ENCODE data around the gene INPP5A. TPM values are rescaled to one million over a fixed set of nuclear protein-coding genes. Genes with fewer than 3 reads are reported as not detected.

The INPP5A gene
- total and polyA plus RNA-seq, 10 of the 15 experiments (the other 5 are each of a cell fraction or from before 2014, with no cell fraction given): 0.52 to 15.0 (median 6.3) TPM

DNA sequence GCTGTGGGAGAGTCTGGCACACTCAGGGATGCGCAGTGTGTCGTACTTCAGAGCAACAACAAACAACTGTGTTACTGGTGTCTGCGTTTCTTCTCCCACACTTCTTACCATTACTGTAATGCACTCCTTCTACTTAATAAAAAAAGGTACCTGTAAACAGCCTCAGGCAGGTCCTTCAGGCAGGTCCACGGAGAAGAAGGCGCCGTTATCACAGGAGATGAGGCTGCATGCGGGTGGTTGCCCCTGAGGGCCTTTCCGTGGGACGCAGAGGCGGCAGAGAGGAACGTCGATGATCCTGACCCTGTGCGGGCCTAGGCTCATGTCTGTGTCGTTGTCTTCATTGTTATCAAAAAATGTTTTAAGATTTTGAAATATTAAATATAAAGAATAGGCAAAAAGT lies 219.0 kb downstream of the INPP5A start:
- DNase-seq (ENCODE audit: low read depth, low spot score): no peak
- TF ChIP-seq, protein P1, sequence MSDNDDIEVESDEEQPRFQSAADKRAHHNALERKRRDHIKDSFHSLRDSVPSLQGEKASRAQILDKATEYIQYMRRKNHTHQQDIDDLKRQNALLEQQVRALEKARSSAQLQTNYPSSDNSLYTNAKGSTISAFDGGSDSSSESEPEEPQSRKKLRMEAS (IDR thresholded peaks at IDR 0.05; ENCODE audit: low read depth, low read length): no peak
- TF ChIP-seq CEBPB (IDR thresholded peaks at IDR 0.05; ENCODE audit: borderline replicate concordance in 1 of 2, low read depth in 2 of 2, low read length in 2 of 2) (no peak), RBBP5 (conservative IDR thresholded peaks at IDR 0.05) (no peak), DPF2 (IDR thresholded peaks at IDR 0.05) (no peak), TCF12 (IDR thresholded peaks at IDR 0.05; ENCODE audit: low read depth, low read length) (no peak), RCOR1 (conservative IDR thresholded peaks at IDR 0.05; ENCODE audit: low read depth, low read length) (no peak), ZNF24 (IDR thresholded peaks at IDR 0.05) (no peak), YY1 (IDR thresholded peaks at IDR 0.05; ENCODE audit: low read depth, low read length) (no peak), TCF7 (IDR thresholded peaks at IDR 0.05; ENCODE audit: borderline replicate concordance) (no peak), RUNX3 (IDR thresholded peaks at IDR 0.05; ENCODE audit: low read length) (no peak), SP1 (IDR thresholded peaks at IDR 0.05; ENCODE audit: low read depth, low read length) (no peak), SMC3 (IDR thresholded peaks at IDR 0.05; ENCODE audit: borderline replicate concordance, low read length) (no peak)
- TF ChIP-seq, protein P2, sequence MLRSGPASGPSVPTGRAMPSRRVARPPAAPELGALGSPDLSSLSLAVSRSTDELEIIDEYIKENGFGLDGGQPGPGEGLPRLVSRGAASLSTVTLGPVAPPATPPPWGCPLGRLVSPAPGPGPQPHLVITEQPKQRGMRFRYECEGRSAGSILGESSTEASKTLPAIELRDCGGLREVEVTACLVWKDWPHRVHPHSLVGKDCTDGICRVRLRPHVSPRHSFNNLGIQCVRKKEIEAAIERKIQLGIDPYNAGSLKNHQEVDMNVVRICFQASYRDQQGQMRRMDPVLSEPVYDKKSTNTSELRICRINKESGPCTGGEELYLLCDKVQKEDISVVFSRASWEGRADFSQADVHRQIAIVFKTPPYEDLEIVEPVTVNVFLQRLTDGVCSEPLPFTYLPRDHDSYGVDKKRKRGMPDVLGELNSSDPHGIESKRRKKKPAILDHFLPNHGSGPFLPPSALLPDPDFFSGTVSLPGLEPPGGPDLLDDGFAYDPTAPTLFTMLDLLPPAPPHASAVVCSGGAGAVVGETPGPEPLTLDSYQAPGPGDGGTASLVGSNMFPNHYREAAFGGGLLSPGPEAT (IDR thresholded peaks at IDR 0.05; ENCODE audit: low read depth): no peak
- TF ChIP-seq, protein P3, sequence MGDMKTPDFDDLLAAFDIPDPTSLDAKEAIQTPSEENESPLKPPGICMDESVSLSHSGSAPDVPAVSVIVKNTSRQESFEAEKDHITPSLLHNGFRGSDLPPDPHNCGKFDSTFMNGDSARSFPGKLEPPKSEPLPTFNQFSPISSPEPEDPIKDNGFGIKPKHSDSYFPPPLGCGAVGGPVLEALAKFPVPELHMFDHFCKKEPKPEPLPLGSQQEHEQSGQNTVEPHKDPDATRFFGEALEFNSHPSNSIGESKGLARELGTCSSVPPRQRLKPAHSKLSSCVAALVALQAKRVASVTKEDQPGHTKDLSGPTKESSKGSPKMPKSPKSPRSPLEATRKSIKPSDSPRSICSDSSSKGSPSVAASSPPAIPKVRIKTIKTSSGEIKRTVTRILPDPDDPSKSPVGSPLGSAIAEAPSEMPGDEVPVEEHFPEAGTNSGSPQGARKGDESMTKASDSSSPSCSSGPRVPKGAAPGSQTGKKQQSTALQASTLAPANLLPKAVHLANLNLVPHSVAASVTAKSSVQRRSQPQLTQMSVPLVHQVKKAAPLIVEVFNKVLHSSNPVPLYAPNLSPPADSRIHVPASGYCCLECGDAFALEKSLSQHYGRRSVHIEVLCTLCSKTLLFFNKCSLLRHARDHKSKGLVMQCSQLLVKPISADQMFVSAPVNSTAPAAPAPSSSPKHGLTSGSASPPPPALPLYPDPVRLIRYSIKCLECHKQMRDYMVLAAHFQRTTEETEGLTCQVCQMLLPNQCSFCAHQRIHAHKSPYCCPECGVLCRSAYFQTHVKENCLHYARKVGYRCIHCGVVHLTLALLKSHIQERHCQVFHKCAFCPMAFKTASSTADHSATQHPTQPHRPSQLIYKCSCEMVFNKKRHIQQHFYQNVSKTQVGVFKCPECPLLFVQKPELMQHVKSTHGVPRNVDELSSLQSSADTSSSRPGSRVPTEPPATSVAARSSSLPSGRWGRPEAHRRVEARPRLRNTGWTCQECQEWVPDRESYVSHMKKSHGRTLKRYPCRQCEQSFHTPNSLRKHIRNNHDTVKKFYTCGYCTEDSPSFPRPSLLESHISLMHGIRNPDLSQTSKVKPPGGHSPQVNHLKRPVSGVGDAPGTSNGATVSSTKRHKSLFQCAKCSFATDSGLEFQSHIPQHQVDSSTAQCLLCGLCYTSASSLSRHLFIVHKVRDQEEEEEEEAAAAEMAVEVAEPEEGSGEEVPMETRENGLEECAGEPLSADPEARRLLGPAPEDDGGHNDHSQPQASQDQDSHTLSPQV (IDR thresholded peaks at IDR 0.05): no peak
- TF ChIP-seq, protein P4, sequence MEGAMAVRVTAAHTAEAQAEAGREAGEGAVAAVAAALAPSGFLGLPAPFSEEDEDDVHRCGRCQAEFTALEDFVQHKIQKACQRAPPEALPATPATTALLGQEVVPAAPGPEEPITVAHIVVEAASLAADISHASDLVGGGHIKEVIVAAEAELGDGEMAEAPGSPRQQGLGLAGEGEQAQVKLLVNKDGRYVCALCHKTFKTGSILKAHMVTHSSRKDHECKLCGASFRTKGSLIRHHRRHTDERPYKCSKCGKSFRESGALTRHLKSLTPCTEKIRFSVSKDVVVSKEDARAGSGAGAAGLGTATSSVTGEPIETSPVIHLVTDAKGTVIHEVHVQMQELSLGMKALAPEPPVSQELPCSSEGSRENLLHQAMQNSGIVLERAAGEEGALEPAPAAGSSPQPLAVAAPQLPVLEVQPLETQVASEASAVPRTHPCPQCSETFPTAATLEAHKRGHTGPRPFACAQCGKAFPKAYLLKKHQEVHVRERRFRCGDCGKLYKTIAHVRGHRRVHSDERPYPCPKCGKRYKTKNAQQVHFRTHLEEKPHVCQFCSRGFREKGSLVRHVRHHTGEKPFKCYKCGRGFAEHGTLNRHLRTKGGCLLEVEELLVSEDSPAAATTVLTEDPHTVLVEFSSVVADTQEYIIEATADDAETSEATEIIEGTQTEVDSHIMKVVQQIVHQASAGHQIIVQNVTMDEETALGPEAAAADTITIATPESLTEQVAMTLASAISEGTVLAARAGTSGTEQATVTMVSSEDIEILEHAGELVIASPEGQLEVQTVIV (IDR thresholded peaks at IDR 0.05; ENCODE audit: borderline replicate concordance, partially characterized antibody): no peak
- TF ChIP-seq, protein P5, sequence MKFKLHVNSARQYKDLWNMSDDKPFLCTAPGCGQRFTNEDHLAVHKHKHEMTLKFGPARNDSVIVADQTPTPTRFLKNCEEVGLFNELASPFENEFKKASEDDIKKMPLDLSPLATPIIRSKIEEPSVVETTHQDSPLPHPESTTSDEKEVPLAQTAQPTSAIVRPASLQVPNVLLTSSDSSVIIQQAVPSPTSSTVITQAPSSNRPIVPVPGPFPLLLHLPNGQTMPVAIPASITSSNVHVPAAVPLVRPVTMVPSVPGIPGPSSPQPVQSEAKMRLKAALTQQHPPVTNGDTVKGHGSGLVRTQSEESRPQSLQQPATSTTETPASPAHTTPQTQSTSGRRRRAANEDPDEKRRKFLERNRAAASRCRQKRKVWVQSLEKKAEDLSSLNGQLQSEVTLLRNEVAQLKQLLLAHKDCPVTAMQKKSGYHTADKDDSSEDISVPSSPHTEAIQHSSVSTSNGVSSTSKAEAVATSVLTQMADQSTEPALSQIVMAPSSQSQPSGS (IDR thresholded peaks at IDR 0.05; ENCODE audit: low read length): no peak

More for the DNA sequence above, 219.0 kb downstream of the INPP5A start:
- no peaks in the 10 kb centered on the region for H3K4me1 ChIP-seq (ENCODE audit: control insufficient read depth, insufficient read depth, low read length)
- H4K20me1 ChIP-seq (ENCODE audit: control insufficient read depth, insufficient read depth): no peaks in the 10 kb centered on the region
- no TSS peak for BruUV-seq (replicated peaks)
- ChIA-PET RAD21 (ENCODE audit: unreplicated experiment) (no interaction called here), CTCF (no interaction called here), SMC1A (ENCODE audit: uncharacterized antibody, unreplicated experiment) (no interaction called here), POLR2A (no interaction called here)
- intact Hi-C loops (cut with micrococcal nuclease; ENCODE audit: unreplicated experiment): no loop called here
- no peak overlapping the region for H3K27ac ChIP-seq (ENCODE audit: control insufficient read depth, insufficient read depth)
- no peak overlapping the region for H3K9ac ChIP-seq (ENCODE audit: control insufficient read depth, insufficient read depth, low read length)
- FAIRE-seq: no peak
- no peak overlapping the region for H3K4me2 ChIP-seq (ENCODE audit: control insufficient read depth, insufficient read depth)
- in situ Hi-C loops (cut with MboI): no loop called here
- no peaks in the 10 kb centered on the region for H3K27me3 ChIP-seq (replicated peaks in 1 of 2; ENCODE audit: control insufficient read depth in 2 of 2, insufficient read depth in 2 of 2, low read length in 1 of 2)
- H3K36me3 ChIP-seq (ENCODE audit: control insufficient read depth in 2 of 2, insufficient read depth in 2 of 2, low read length in 1 of 2): no peaks in the 10 kb centered on the region; a peak in 3 of 4 replicates
- H3K79me2 ChIP-seq (ENCODE audit: control insufficient read depth, insufficient read depth, low read length): no peaks in the 10 kb centered on the region
- H3K9me3 ChIP-seq (replicated peaks; ENCODE audit: control insufficient read depth, insufficient read depth, low read length): peaks cover 2% of the 10 kb centered on the region; the same call in 2 of the 3 replicates
- no peak for ATAC-seq
- H2AFZ ChIP-seq (ENCODE audit: control insufficient read depth, low read depth, low read length): no peak overlapping the region
- H3K4me3 ChIP-seq: no peak overlapping the region
- WGBS (ENCODE audit: insufficient coverage, insufficient replicate concordance, low lambda C conversion rate, missing lambda C conversion rate): over 99% methylated on average over 14 of the region's 14 CpGs

All from GM12878 (cell line).